Measurements from ENCODE around the gene CAMTA1.
"Not testable (repeated sequence)": the region's sequence is repeated elsewhere in the genome, so short reads cannot be mapped to it uniquely, and the experiment has no call there.

CAMTA1 gene

GRCh38 chr1:7403265-7404045, 618.2 kb downstream of the CAMTA1 start:
- DNase-seq = no peak

- DNase-seq = no peak
Observed at GRCh38 chr1:7404046-7404742, 618.9 kb downstream of the CAMTA1 start.

- no peak for DNase-seq
Observed at GRCh38 chr1:7405844-7406500, 620.7 kb downstream of the CAMTA1 start.

GRCh38 chr1:7406641-7407543, 621.6 kb downstream of the CAMTA1 start:
- no peak for DNase-seq

GRCh38 chr1:7407544-7407895, 622.3 kb downstream of the CAMTA1 start:
- no peak for DNase-seq

- no peak for DNase-seq
Observed at GRCh38 chr1:7407980-7408770, 622.9 kb downstream of the CAMTA1 start.

- no peak for DNase-seq
Observed at GRCh38 chr1:7408771-7409150, 623.5 kb downstream of the CAMTA1 start.

- DNase-seq = no peak
Observed at GRCh38 chr1:7409278-7409677, 624.0 kb downstream of the CAMTA1 start.

GRCh38 chr1:7410156-7410555, 624.9 kb downstream of the CAMTA1 start:
- DNase-seq = no peak

GRCh38 chr1:7417618-7418017, 632.4 kb downstream of the CAMTA1 start:
- not testable (repeated sequence) for DNase-seq

- no peak for DNase-seq
Observed at GRCh38 chr1:7418442-7419080, 633.3 kb downstream of the CAMTA1 start.

- DNase-seq = no peak
Observed at GRCh38 chr1:7420098-7420445, 634.8 kb downstream of the CAMTA1 start.

- DNase-seq = no peak
Observed at GRCh38 chr1:7420470-7421100, 635.3 kb downstream of the CAMTA1 start.

- DNase-seq = no peak
Observed at GRCh38 chr1:7421471-7422075, 636.3 kb downstream of the CAMTA1 start.

GRCh38 chr1:7422081-7422480, 636.8 kb downstream of the CAMTA1 start:
- DNase-seq = no peak

GRCh38 chr1:7422561-7422960, 637.3 kb downstream of the CAMTA1 start:
- no peak for DNase-seq

- no peak for DNase-seq
Observed at GRCh38 chr1:7422966-7423365, 637.7 kb downstream of the CAMTA1 start.

GRCh38 chr1:7424352-7424890, 639.2 kb downstream of the CAMTA1 start:
- DNase-seq = no peak

GRCh38 chr1:7425229-7425628, 640.0 kb downstream of the CAMTA1 start:
- DNase-seq = no peak

GRCh38 chr1:7425771-7426170, 640.5 kb downstream of the CAMTA1 start:
- no peak for DNase-seq
